ENCODE measurements around the gene VMP1.

The VMP1 gene

DNA sequence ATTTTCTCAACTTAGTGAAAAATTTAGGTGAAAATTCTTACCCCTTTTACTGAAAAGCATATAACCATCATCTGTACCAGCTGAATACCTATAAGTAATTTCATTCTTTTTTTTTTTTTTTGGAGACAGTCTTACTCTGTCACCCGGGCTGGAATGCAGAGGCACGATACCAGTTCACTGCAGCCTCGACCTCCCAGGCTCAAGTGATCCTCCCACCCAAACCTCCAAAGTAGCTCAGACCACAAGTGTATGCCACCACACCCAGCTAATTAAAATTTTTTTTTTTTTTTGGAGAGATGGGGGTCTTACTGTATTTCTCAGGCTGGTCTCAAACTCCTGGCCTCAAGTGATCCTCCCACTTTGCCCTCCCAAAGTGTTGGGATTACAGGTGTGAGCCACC lies 151.5 kb downstream of the VMP1 start:
- H3K27ac ChIP-seq (ENCODE audit: poor library complexity, severe bottlenecking) = peak overlapping the region; percentile 87
- H3K27me3 ChIP-seq (ENCODE audit: insufficient read depth, poor library complexity, severe bottlenecking) = no peaks in the 10 kb centered on the region
- no peak overlapping the region for H3K4me3 ChIP-seq (ENCODE audit: severe bottlenecking)
- DNase-seq (ENCODE audit: low spot score) = no peak
- H3K4me1 ChIP-seq (ENCODE audit: insufficient read depth, poor library complexity, severe bottlenecking) = peaks cover 24% of the 10 kb centered on the region
- H3K9me3 ChIP-seq (ENCODE audit: severe bottlenecking) = no peaks in the 10 kb centered on the region
- TF ChIP-seq, protein P1, sequence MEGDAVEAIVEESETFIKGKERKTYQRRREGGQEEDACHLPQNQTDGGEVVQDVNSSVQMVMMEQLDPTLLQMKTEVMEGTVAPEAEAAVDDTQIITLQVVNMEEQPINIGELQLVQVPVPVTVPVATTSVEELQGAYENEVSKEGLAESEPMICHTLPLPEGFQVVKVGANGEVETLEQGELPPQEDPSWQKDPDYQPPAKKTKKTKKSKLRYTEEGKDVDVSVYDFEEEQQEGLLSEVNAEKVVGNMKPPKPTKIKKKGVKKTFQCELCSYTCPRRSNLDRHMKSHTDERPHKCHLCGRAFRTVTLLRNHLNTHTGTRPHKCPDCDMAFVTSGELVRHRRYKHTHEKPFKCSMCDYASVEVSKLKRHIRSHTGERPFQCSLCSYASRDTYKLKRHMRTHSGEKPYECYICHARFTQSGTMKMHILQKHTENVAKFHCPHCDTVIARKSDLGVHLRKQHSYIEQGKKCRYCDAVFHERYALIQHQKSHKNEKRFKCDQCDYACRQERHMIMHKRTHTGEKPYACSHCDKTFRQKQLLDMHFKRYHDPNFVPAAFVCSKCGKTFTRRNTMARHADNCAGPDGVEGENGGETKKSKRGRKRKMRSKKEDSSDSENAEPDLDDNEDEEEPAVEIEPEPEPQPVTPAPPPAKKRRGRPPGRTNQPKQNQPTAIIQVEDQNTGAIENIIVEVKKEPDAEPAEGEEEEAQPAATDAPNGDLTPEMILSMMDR (IDR thresholded peaks at IDR 0.05; ENCODE audit: poor library complexity, severe bottlenecking) = no peak
- no peak for ATAC-seq (ENCODE audit: low read depth)
- H3K36me3 ChIP-seq (ENCODE audit: low read depth) = peaks cover 23% of the 10 kb centered on the region

DNA sequence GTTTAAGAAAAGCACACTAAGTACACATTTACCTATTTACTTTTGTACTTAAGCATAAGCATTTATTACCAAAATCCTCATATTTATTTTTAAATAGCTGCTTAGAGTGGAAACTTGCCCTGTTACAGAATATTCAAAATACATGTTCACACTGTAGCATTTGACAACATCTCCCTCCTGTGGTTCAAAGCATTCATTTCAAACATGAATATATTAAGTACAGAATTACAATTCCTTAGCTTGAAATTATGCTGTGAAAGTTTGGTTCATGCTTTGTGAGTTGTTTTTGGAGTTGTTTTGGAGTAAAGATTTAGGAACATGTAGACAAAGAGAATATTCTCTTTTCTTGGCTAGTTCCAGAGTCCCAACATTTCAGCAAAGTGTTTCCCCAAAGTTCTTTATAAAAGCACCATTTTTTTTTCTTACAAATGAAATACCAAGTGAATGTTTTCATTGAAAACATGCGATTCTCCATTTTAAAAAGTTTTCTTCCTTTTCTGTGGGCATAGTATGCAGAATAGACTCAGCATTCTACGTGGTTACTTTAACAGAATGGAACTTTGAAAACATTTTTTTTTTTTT lies 152.1 kb downstream of the VMP1 start:
- Histone ChIP-seq H3K4me1 (ENCODE audit: insufficient read depth, poor library complexity, severe bottlenecking) (peaks cover 18% of the 10 kb centered on the region), H3K36me3 (ENCODE audit: low read depth) (peaks cover 23% of the 10 kb centered on the region), H3K27ac (ENCODE audit: poor library complexity, severe bottlenecking) (peak overlapping the region; percentile 87), H3K27me3 (ENCODE audit: insufficient read depth, poor library complexity, severe bottlenecking) (no peaks in the 10 kb centered on the region), H3K9me3 (ENCODE audit: severe bottlenecking) (no peaks in the 10 kb centered on the region), H3K4me3 (ENCODE audit: severe bottlenecking) (no peak overlapping the region)
- ATAC-seq (ENCODE audit: low read depth) = 0 out of 3 replicates have a peak, but pooled peaks have one; percentile 40
- DNase-seq (ENCODE audit: low spot score) = no peak
- TF ChIP-seq, protein P1 (IDR thresholded peaks at IDR 0.05; ENCODE audit: poor library complexity, severe bottlenecking) = peak; percentile 85

DNA sequence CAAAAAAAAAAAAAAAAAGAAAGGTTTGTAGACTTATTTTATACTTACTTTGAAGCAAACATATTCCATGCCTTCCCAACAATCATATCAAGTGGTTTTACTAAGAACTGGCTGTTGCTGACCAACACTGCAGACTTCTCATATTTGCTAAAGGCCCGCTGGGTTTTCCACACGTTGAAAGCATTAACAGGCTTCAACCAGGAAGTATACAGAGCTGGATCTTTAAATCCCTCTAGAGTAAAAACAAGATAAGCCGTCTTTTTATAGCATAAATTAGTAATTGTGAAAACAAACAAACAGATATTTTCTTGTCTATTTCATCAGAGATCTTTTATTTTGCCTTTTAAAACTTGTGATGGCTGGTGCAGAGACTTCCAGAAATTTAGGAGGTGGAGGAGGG lies 156.2 kb downstream of the VMP1 start:
- H3K4me1 ChIP-seq (ENCODE audit: insufficient read depth, poor library complexity, severe bottlenecking) = no peaks in the 10 kb centered on the region
- H3K4me3 ChIP-seq (ENCODE audit: severe bottlenecking) = no peak overlapping the region
- no peaks in the 10 kb centered on the region for H3K27me3 ChIP-seq (ENCODE audit: insufficient read depth, poor library complexity, severe bottlenecking)
- DNase-seq (ENCODE audit: low spot score) (no peak), ATAC-seq (ENCODE audit: low read depth) (no peak)
- H3K27ac ChIP-seq (ENCODE audit: poor library complexity, severe bottlenecking) = no peak overlapping the region
- TF ChIP-seq, protein P1 (IDR thresholded peaks at IDR 0.05; ENCODE audit: poor library complexity, severe bottlenecking) = no peak
- peaks cover 25% of the 10 kb centered on the region for H3K36me3 ChIP-seq (ENCODE audit: low read depth)
- no peaks in the 10 kb centered on the region for H3K9me3 ChIP-seq (ENCODE audit: severe bottlenecking)

DNA sequence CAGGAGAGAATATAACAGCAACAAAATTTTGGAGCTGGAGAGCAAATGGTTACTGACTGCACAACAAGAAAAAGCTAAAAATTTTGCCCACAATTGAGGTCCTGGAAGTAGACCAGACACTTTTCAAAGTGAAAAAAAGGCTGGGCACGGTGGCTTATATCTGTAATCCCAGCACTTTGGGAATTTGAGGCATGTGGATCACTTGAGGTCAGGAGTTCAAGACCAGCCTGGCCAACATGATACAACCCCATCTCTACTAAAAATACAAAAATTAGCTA lies 162.4 kb downstream of the VMP1 start:
- Histone ChIP-seq H3K4me1 (ENCODE audit: insufficient read depth, poor library complexity, severe bottlenecking) (no peaks in the 10 kb centered on the region), H3K27me3 (ENCODE audit: insufficient read depth, poor library complexity, severe bottlenecking) (no peaks in the 10 kb centered on the region), H3K4me3 (ENCODE audit: severe bottlenecking) (no peak overlapping the region), H3K36me3 (ENCODE audit: low read depth) (peaks cover 19% of the 10 kb centered on the region), H3K27ac (ENCODE audit: poor library complexity, severe bottlenecking) (peak overlapping the region; percentile 27), H3K9me3 (ENCODE audit: severe bottlenecking) (no peaks in the 10 kb centered on the region)
- DNase-seq (ENCODE audit: low spot score) (no peak), ATAC-seq (ENCODE audit: low read depth) (no peak)
- TF ChIP-seq, protein P1 (IDR thresholded peaks at IDR 0.05; ENCODE audit: poor library complexity, severe bottlenecking) = no peak

DNA sequence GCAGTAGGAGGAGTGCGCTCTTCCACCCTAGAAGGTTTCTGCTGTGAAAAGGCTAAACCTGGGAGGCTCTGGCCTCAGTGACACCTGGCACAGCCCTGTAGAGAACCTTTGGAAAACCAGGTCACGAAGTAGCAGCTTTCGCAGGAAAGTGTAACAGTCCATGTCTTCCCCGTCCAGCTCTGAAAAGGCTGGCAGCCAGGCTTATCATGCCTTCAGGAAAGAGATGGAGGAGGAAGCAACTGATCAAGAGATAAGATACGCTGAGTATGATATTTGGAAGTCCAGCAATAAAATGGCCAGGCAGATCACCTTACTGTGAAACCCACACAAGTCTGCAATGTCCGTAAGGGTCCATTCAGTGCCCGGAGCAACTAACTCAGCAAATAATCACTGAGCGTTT lies 163.0 kb downstream of the VMP1 start:
- TF ChIP-seq, protein P1 (IDR thresholded peaks at IDR 0.05; ENCODE audit: poor library complexity, severe bottlenecking) = no peak
- no peak for ATAC-seq (ENCODE audit: low read depth)
- DNase-seq (ENCODE audit: low spot score) = no peak
- Histone ChIP-seq H3K4me1 (ENCODE audit: insufficient read depth, poor library complexity, severe bottlenecking) (no peaks in the 10 kb centered on the region), H3K27me3 (ENCODE audit: insufficient read depth, poor library complexity, severe bottlenecking) (no peaks in the 10 kb centered on the region), H3K9me3 (ENCODE audit: severe bottlenecking) (no peaks in the 10 kb centered on the region), H3K36me3 (ENCODE audit: low read depth) (peaks cover 22% of the 10 kb centered on the region), H3K27ac (ENCODE audit: poor library complexity, severe bottlenecking) (no peak overlapping the region), H3K4me3 (ENCODE audit: severe bottlenecking) (no peak overlapping the region)

Data from RWPE2 (cell line).